Stimulated activated CD4-positive, alpha-beta T cell treated with anti-CD3 and anti-CD28 coated beads, Interleukin-12 subunit alpha, Interleukin-12 subunit beta, amount 100 ng/mL, for 4 hours (primary cell): ENCODE data around the gene ADNP2.

ENCODE experiments used
- DNase-seq: peaks from one replicate; pipeline ENCODE4 v3.0.0-alpha.2; 2020

The ADNP2 gene

DNA sequence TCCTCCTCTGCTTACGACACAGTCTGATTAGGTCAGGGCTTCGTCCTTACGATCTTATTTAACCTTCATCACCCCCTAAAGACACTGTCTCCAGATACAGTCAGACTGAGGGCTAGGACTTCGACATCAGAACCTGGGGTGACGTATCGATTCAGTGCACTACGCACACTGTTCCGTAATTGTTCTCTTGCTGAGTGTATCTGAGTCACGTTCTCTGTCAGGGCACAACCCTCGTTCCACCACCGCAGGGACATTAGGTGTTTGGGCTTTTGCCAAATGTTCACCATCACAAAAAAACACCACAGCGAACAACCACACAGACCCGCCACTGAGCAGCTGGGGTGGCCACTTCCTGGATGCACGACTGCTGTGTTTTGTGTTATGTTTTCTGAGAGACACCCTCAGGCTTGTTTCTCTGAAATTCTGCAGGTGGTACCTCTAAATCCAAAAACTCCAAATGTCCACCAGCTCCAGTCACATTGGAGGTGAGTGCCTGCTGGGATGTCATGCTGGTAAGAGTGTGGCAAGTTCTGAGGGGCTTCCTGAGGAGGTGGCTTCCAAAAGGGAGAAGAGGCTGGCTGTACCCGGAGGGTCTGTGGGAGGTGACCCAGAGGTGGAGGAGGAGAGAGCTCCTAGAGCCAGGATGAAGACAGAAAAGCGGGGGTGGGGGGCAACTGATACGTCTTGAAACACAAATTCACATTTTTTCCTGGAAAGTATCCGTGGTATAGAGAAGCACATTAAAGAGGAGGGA, 66.6 kb downstream of the ADNP2 start:
- DNase-seq: no peak

DNA sequence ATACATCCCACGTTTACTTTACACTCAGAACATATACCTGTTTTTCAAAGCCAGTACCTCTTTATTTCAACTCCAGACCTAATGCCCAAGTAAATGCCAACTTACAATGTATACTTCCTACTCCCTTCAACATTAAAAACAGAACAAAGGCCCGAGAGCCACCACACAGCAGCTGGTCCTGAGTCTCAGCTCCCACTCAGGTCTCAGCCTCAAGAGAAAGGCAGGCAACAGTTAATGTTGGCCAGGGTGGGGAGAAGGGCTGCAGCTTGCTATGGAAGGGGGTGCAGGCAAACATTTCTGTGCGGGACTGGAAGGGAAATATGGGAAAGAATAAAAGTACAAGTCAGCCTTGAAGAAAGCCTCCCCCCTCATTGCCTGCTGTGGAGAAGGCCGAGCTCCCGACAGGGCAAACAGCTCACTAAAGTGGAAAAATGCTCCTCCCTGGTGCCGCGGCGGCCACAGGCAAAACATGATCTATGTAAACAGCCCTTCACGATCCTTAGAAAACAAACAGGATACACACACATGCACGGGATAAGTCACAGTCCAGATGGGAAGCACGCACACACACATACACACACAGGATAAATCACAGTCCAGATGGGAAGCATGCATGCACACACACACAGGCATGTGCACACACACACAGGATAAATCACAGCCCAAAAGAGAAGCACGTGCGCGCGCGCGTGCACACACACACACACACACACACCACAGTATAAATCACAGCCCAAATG, 67.4 kb downstream of the ADNP2 start:
- no peak for DNase-seq

DNA sequence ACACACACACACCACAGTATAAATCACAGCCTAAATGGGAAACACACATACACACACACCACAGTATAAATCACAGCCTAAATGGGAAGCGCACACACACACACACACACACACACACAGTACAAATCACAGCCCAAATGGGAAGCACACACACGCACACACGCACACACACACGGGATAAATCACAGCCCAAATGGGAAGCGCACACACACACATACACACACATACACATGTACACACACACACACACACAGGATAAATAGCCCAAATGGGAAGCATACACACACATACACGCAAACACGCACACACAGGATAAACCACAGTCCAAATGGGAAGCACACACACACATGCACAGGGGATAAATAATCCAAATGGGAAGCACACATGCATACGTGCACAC, 68.1 kb downstream of the ADNP2 start:
- DNase-seq: no peak

DNA sequence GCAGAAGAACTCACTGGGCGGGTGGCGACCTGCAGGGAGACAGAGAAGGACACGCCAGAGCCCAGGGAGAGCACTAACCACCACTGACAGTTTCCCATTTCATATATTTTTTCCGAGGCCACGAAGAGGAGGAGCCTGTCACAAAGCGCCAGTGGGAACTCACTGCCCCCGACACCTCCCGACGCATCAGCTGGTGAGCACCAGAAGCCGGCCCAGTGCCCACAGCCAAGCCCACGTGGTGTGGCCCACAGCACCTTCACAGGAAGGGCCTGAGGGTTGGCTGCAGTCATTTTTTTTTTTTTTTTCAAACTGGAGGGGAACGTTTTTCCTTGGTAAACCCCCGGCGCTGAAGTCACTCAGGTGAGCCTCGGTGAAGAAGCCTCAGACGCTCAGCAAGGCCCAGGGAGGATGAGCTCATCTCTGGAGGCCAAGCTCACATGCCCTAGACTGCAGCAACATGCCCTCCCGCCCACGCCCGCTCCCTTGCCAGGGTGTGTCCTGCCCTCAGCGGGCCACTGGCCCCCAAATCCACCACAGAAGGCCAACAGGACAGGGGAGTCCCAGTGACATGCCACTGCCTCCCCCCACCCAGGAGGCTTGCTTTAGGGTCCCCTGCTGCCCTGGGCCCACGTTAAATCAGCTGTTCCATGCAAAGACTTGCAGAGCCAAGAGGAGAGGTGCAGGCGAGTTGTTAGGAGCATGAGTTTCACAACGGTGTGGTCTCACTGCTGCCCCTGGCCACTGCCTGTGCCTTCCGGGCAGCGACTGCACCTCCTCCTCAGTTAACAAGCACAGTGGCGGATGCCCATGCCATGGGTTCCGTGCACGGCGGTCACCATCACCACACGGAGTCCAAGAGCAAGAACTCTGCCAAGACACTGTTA, 70.1 kb downstream of the ADNP2 start:
- DNase-seq: no peak

DNA sequence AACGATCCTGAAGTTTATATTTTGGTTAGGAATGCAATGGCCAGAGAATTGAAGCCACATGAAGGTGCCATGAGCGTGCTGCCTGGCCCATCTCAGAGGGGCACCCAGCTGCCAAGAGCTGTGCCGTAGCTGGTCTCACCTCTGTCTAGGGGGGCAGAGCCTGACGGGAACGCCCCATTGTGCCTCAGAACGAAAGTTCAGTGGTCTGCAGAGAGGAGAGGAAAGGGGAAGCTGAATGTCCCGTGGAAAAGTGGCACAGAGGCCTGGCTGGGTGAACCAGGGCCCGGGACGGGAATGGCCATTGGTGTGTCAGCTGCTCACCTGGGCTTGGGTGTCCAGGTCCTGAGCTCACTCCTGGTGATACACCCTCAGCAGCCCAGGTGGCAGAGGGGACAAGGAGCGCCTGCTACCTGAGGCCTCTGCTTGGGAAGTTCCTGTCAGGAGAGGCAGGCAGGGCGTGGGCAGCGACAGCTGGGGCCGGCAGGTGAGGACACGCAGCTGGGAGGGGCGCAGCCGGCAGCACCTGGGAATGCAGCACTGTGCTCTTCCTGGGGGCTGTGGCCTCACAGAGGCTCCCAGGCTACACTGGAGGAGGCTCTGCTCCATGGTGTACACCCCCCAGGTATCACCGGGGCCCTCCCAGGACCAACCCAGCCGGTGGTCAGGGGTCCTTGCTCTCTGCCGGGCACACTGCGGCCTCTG, 70.9 kb downstream of the ADNP2 start:
- no peak for DNase-seq

DNA sequence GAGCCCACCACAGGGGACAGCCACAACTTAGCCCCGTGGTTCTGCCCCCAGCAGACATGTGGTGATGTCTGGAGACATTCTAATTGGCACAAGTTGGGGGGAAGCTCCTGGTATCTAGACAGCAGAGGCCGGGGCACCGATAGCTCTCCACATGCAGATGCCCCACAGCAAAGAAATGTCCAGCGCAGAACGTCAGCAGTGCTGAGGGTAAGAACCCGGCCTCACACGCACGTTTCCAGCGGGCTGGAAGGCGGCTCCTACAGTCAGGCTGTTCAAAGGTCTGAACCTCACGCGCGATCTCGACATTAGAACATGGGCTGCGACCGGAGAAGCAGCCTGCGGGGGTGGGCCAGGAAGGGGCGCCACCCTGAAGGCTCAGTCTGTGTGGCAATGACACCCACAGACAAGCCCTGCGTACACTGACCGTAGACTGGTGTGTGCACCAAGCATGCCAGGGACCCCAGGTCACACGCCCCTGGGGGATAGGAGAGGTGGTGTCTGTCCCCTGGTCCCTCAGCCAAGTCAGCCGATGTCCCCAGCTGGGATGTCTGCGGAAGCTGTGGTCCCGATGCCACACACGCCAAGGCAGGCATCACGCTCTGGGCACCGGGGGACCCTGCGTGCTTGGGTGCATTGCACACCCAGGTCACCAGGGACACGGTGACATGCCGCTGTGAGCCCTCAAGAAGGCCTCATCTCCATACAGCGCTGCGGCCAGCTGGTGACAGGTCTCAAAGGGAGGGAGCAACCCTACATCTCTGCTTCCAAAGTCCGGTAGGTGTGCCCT, 71.9 kb downstream of the ADNP2 start:
- DNase-seq: no peak

DNA sequence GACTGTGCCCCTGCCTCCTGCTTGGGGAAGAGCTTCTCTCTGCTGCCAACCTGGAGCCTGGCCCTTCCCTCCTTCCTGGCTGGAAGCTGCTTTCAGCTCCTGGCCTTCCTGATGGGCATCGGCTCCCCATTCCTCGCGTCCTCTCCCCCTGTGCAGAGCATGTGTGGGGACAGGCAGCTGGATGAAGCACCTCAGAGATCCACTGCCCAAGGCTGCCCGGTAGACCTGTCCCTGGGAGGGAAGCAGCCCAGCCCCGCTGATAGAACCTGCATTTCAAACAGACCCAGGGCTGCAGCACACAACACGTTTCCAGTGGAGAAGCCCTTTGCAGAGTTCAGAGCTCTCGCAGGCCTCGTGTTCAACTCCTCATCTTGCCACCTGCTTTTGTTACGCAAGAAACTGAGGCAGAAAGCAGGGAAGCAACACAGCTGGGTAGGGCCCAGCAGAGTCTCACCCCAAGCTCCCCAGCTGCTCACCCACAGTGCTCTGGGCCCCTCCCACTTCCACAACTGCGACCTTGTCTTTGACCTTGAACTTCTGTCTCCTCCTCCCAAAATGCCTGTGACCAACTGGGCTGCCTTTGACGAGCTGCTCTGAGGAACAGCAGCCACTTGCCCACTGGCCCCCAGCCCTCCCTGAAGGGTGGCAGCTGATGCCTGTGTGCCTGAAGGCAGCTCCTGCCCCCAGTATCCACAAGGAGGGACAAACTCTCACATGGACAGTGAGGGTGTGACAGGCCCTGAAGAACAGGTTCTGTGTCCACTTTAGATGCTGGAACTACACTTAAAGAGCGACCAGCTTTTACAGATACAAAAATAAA, 72.8 kb downstream of the ADNP2 start:
- no peak for DNase-seq

DNA sequence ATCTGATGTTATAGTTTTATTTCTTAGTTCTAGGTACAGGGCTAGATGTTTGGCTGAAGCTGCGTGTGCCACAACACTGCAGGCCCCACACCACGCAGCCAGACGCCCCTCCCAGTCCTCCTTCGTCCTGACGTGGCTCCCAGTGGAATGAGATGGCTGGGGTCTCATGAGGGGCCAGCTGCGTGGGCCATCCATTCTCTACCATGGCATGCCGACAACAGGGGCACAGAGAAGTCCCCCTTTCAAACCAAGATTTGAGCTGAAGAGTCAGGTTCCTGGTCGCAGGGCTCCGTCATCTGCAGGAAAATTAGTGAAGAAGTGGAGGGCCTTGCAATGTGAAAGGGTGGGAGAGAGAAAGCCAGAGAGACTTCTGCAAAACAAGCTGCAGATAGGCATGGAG, 73.8 kb downstream of the ADNP2 start:
- no peak for DNase-seq

DNA sequence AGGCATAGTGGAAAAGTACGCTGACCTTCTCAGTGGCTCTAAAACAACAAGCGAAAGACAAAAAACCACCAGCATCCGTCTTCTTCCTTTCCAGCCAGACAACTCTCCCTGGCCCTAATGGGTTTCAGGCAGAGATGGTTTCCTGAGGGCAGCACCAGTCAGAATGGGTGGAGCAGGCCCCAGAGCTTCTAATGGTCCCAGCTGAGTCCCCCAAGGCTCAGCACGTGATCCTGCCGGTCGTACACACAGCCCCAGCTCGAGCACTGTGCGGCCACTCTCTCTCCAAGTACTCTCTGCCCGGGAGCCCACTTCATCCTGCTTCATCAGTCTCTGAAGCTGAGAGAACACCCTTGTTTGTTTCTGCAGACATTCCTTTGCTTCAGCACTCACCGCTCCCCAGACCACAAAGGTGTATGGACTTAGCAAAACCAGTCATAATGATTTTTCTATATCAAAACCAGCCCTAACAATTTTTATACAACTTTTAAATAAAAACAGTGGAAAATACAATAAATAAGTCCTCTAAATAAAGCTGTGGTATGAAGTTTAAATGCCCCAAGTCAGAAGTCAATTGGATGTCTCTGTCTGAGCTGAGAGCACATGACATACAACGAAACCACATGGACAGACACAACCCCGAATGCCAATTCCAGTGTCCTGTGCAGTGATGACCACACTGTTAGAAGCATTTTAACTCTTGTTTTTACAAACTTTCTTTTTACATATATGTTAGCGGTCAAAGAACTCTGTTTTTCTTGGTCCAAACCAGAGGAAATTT, 74.4 kb downstream of the ADNP2 start:
- no peak for DNase-seq

DNA sequence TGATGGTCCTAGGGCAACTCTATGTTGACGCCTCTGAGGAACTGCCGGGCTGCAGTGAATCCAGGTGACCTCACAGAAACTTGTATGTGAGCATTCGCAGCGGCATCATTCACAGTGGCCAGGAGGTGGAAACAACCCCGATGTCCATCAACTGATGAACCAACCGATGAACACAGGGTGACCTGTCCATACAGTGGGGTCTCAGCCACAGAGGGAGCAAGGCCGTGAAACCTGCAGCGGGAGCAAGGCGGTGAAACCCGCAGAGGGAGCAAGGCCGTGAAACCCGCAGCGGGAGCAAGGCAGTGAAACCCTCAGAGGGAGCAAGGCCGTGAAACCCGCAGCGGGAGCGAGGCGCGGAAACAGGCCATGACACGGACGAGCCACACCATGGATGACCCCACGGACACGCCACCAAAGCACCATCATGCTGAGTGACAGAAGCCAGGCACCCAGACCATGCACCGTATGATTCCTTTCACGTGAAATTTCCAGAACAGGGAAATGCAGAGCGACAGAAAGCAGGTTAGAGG, 75.2 kb downstream of the ADNP2 start:
- DNase-seq: no peak

DNA sequence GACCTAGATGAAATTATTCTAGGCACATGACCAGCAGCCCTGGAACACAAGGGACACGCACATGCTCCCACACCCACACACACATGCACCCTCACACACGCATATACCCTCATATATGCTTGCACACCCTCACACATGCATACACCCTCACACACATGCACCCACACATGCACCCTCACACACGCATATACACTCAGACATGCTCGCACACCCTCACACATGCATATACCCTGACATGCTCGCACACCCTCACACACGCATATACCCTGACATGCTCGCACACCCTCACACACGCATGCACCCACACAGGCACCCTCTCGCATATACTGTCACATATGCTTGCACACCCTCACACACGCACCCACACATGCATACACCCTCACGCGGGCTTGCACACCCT, 76.5 kb downstream of the ADNP2 start:
- DNase-seq: no peak

DNA sequence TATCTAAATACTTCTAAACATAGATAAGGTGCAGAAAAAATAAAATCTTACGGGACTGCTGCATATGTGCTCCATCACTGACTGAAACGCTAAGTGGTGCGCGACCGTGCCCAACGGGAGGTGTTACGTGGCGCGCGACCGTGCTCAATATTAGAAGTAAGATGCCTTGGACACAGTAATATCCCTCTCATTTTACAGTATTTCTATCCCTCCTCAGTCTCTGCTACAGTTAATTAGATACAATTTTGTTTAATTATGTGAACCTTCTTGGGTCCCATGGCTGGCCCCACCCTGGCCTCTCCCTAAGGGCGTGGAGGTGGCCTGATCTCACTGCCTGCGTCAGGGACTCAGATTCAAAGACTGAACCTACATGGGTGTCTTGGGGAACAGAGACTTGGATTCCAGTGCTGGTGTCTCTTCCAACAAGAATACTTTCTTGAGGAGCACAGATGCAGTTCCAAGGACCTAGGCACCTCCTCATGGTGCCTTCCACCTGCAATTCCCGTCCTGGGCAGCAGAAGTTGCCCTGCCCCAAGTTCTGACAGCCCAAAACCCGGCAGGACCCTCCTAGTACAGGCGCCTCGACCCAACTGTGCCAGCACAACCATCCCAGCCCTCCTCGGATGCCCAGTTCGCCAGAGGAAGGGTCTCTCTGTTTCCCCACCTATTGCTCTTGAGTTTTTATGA, 79.0 kb downstream of the ADNP2 start:
- DNase-seq: no peak

DNA sequence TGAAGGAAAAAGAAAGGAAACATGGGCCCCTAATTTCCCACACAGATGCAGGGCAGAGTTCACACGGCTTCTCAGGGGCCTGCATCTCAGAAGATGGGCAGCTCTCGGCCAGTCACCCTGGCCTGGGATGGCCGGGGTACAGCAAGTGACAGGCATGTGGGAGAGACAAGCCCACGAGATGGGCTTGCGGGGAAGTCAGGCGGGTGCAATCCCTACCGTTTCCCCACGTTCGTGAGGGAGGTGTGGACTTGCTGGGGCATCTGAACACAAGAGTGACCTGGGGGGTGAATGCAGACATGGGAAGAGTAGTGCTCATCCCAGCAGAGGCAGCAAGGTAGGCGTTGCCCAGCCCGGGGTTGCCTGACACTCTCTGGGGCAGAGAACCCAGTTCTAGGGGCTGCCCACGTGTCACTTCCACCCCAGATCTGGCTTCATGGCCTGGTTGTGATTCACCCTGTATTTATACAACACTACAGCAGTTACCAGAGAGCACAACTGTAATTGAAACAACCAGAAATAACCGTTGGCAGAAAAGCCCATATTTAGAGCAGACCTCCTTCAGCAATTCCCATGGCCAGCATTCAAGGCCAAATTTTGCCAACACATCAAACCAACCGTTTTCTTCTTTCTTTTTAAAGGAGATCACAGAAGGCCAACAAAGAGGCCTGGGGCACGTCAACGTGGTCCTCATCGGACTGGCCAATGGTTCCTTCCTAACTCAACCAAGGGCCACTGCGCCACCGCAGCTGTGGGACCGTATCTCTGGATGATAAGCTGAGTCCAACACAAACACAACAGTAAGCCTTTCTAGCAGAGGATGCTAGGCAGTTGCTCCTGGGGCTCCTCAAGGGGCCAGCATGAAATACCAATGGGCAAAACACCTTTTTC, 79.8 kb downstream of the ADNP2 start:
- no peak for DNase-seq

DNA sequence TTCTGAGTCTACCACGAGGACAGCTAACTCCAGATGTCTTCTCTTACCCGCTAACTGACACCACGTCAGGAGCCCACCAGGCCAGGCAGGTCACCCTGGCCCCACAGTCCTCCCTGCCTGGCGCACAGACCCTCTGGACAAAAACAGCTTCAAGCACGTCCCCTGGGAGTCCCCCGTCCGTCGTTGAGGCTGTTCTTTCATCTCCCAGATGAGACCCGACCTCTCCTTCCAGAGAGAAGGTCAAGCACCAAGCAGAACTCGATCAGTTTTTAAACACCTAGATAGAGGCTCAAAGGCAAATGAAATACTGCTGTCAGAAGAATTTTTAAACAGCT, 80.4 kb downstream of the ADNP2 start:
- DNase-seq: no peak
